PC-3 (cell line): ENCODE measurements around the gene IL18RAP.

Experiments
- CTCF ChIP-seq: fragments of 300-600 bp; sonication (generic); conservative IDR thresholded peaks from 2 replicates; pipeline ENCODE4 v1.5.1; 2017; ENCODE audit warnings: antibody characterized with exemption, low read depth, mild to moderate bottlenecking, low read length
- EZH2 ChIP-seq: fragments of 300-600 bp; sonication (generic); IDR thresholded peaks from one replicate; pipeline ENCODE4 v1.6.1; 2017; ENCODE audit warnings: antibody characterized with exemption, mild to moderate bottlenecking, low read length; ENCODE audit not compliant: unreplicated experiment
- EZH2phosphoT487 ChIP-seq: fragments of 300-600 bp; sonication (generic); IDR thresholded peaks from 2 replicates; pipeline ENCODE4 v1.6.1; 2018; ENCODE audit warnings: mild to moderate bottlenecking, antibody characterized with exemption, low read length, borderline replicate concordance

- TF ChIP-seq EZH2 = no peak
- no peak for TF ChIP-seq CTCF
- TF ChIP-seq EZH2phosphoT487 = no peak
These were observed 10.8 kb upstream of the IL18RAP start for GRCh38 chr2:102412199-102412598.
